Subcutaneous abdominal adipose tissue (tissue), 5 donors: ENCODE measurements around the gene PGBD1.

ENCODE experiments used
- H3K27ac ChIP-seq: one replicate; pipeline ENCODE4 v1.7.0; 2013; ENCODE audit warnings: low read depth, mild to moderate bottlenecking, inconsistent platforms, low read length, moderate library complexity
- H3K27me3 ChIP-seq, 5 donors: one replicate each; pipeline ENCODE4 v1.7.0; 2013; ENCODE audit warnings: low read length in 5 of 5, inconsistent platforms in 1 of 5; ENCODE audit not compliant: control insufficient read depth in 5 of 5, insufficient read depth in 4 of 5
- H3K36me3 ChIP-seq, 5 donors: one replicate each; pipeline ENCODE4 v1.7.0; 2013; ENCODE audit warnings: low read length in 5 of 5; ENCODE audit not compliant: control insufficient read depth in 5 of 5, insufficient read depth in 5 of 5
- H3K4me1 ChIP-seq, 5 donors: one replicate each; pipeline ENCODE4 v1.7.0; 2013; ENCODE audit warnings: low read length in 5 of 5, mild to moderate bottlenecking in 3 of 5, moderate library complexity in 1 of 5; ENCODE audit not compliant: control insufficient read depth in 5 of 5, insufficient read depth in 5 of 5
- H3K4me3 ChIP-seq, 5 donors: one replicate each; pipeline ENCODE4 v1.7.0; 2013; ENCODE audit warnings: low read length in 5 of 5, low read depth in 1 of 5
- H3K9ac ChIP-seq, 5 donors: one replicate each; pipeline ENCODE4 v1.7.0; 2013; ENCODE audit warnings: low read length in 5 of 5, mild to moderate bottlenecking in 4 of 5, moderate library complexity in 3 of 5
- H3K9me3 ChIP-seq, 5 donors: one replicate each; pipeline ENCODE4 v1.7.0; 2013; ENCODE audit warnings: low read length in 5 of 5; ENCODE audit not compliant: control insufficient read depth in 5 of 5
- donor health status: healthy.
- donor health status: healthy.
- donor health status: healthy.
- donor health status: healthy.
- donor health status: healthy.

The PGBD1 gene

GRCh38 chr6:28251661-28252008 is 29.7 kb upstream of the PGBD1 start:
- Histone ChIP-seq H3K4me1 (peaks cover 2 to 30% (median 23%) of the 10 kb centered on the region in 5 donors), H3K27me3 (peaks cover 0 to 10% (median 0%) of the 10 kb centered on the region in 5 donors), H3K9me3 (no peaks in the 10 kb centered on the region), H3K9ac (peak overlapping the region; percentile 72 to 93 (median 80)), H3K36me3 (peaks cover 11 to 21% (median 16%) of the 10 kb centered on the region in 5 donors), H3K4me3 (peak overlapping the region; percentile 79 to 100 (median 99)), H3K27ac (peak overlapping the region; percentile 37)

GRCh38 chr6:28252009-28252975 is 29.1 kb upstream of the PGBD1 start, which contains the start of gene ZKSCAN4:
Gene ZKSCAN4 (minus strand): TSS chr6:28252269. CDS start chr6:28251980, 289 bp downstream.
- H3K36me3 ChIP-seq, result peaks cover 4 to 14% (median 10%) of the 10 kb centered on the region in 5 donors
- H3K9ac ChIP-seq, result peak within 1 kb of the TSS; percentile 72 to 93 (median 80)
- peak within 1 kb of the TSS; percentile 79 to 100 (median 99) for H3K4me3 ChIP-seq
- H3K27ac ChIP-seq, result peak within 1 kb of the TSS; percentile 40
- H3K27me3 ChIP-seq, result peaks cover 0 to 10% (median 0%) of the 10 kb centered on the region in 5 donors
- H3K4me1 ChIP-seq, result peaks cover 2 to 30% (median 23%) of the 10 kb centered on the region in 5 donors
- H3K9me3 ChIP-seq, result no peaks in the 10 kb centered on the region

DNA sequence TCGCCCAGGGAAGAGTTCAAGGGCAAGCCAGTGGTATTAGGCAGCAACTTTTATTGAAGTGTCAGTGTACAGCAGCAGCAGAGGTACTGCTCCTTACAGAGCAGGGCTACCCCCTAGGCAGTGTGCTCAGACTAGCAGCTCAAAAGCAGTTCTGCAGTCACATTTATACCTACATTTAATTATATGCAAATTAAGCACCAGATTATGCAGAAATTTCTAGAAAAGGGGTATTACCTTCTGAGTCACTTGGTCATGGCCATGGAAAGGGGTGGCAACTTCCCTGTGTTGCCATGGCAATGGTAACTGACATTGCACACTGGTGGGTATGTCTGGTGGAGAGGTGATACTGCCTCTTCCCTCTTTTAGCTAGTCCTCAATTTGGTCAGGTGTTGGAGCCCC is 27.3 kb upstream of the PGBD1 start:
- H3K9me3 ChIP-seq, result peaks cover 0 to 1% (median 0%) of the 10 kb centered on the region in 5 donors
- H3K4me3 ChIP-seq, result no peak overlapping the region
- H3K27me3 ChIP-seq, result peaks cover 0 to 10% (median 0%) of the 10 kb centered on the region in 5 donors
- H3K4me1 ChIP-seq, result peaks cover 2 to 36% (median 29%) of the 10 kb centered on the region in 5 donors
- no peaks in the 10 kb centered on the region for H3K36me3 ChIP-seq
- no peak overlapping the region for H3K27ac ChIP-seq
- no peak overlapping the region for H3K9ac ChIP-seq

DNA sequence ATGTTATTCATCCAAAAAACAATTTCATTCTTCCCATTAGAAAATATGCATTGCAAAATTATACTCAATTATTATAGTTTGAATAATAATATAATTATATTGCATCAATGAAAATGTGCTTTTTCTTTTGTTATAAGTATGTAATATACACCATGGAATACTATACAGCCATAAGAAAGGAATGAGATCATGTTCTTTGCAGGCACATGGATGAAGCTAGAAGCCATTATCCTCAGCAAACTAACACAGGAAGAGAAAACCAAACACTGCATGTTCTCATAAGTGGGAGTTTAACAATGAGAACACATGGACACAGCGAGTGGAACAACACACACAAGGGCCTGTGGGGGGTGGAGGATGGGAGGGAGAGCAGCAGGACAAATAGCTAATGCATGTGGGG is 24.3 kb upstream of the PGBD1 start:
- H3K9ac ChIP-seq, result no peak overlapping the region
- no peaks in the 10 kb centered on the region for H3K36me3 ChIP-seq
- peaks cover 4 to 28% (median 17%) of the 10 kb centered on the region in 5 donors for H3K9me3 ChIP-seq
- H3K4me1 ChIP-seq, result peaks cover 2 to 22% (median 21%) of the 10 kb centered on the region in 5 donors
- no peak overlapping the region for H3K4me3 ChIP-seq
- no peak overlapping the region for H3K27ac ChIP-seq
- H3K27me3 ChIP-seq, result peaks cover 0 to 10% (median 0%) of the 10 kb centered on the region in 5 donors

DNA sequence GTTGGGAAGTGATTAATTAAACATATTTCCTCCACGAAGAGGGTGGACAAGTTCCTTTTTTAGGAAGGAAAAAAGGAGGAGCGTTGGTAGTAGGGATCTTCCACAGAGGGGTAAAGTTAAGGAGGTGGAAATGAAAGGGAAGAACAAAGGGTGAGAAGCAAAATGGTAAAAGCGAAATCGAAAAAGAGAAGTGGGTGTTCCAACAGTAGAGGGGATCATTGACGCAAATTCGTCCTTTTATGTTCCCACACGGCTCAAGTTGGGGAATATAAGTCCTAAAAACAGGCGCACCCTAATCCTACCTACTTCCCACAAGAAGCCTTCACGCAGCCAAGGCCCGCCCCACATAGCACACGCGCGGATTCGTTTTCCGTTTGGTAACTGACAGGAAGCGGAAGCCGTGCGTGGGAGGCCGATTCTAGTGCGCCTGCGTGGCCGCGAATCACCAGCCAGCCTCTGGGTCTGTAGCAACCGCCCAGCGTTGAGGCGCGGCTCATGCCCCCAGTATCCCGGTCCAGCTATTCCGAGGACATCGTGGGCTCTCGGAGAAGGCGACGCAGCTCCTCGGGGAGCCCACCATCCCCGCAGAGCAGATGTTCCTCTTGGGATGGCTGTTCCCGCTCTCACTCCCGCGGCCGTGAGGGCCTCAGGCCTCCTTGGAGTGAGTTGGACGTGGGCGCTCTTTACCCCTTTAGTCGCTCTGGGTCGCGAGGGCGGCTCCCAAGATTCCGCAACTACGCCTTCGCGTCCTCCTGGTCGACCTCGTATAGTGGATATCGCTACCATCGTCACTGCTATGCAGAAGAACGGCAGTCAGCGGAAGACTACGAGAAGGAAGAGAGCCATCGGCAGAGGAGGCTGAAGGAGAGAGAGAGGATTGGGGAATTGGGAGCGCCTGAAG is 22.2 kb upstream of the PGBD1 start, which contains the start of gene NKAPL:
Gene NKAPL, plus strand, starts transcription at position 421 of the 901 bp plus-strand sequence. Its CDS starts 75 bp downstream, at position 496.
- Histone ChIP-seq H3K4me1 (peaks cover 0 to 14% (median 13%) of the 10 kb centered on the region in 5 donors), H3K27me3 (peaks cover 0 to 10% (median 0%) of the 10 kb centered on the region in 5 donors), H3K9me3 (peaks cover 4 to 30% (median 17%) of the 10 kb centered on the region in 5 donors), H3K36me3 (no peaks in the 10 kb centered on the region), H3K27ac (no peak within 1 kb of the TSS), H3K4me3 (peak within 1 kb of the TSS; percentile 71 to 88 (median 78)), H3K9ac (peak within 1 kb of the TSS in 3 of 5 donors; percentile 17 to 55 (median 51))

- no peaks in the 10 kb centered on the region for H3K27me3 ChIP-seq
- H3K9ac ChIP-seq, result no peak overlapping the region
- H3K4me3 ChIP-seq, result no peak overlapping the region
- H3K4me1 ChIP-seq, result peaks cover 0 to 30% (median 24%) of the 10 kb centered on the region in 5 donors
- no peaks in the 10 kb centered on the region for H3K36me3 ChIP-seq
- H3K27ac ChIP-seq, result no peak overlapping the region
- peaks cover 4 to 30% (median 17%) of the 10 kb centered on the region in 5 donors for H3K9me3 ChIP-seq
Measured at GRCh38 chr6:28263922-28264321, 17.4 kb upstream of the PGBD1 start.

GRCh38 chr6:28264834-28265401 is 16.5 kb upstream of the PGBD1 start:
- H3K9me3 ChIP-seq, result peaks cover 4 to 23% (median 9%) of the 10 kb centered on the region in 5 donors
- no peaks in the 10 kb centered on the region for H3K27me3 ChIP-seq
- no peak overlapping the region for H3K27ac ChIP-seq
- H3K4me1 ChIP-seq, result peaks cover 0 to 22% (median 16%) of the 10 kb centered on the region in 5 donors
- H3K36me3 ChIP-seq, result no peaks in the 10 kb centered on the region
- no peak overlapping the region for H3K9ac ChIP-seq
- no peak overlapping the region for H3K4me3 ChIP-seq

GRCh38 chr6:28266563-28266961 is 14.8 kb upstream of the PGBD1 start:
- Histone ChIP-seq H3K36me3 (no peaks in the 10 kb centered on the region), H3K9ac (peak overlapping the region; percentile 64 to 96 (median 88)), H3K27ac (peak overlapping the region; percentile 57), H3K4me1 (peaks cover 0 to 22% (median 16%) of the 10 kb centered on the region in 5 donors), H3K4me3 (peak overlapping the region; percentile 87 to 96 (median 94)), H3K9me3 (peaks cover 0 to 7% (median 1%) of the 10 kb centered on the region in 5 donors), H3K27me3 (no peaks in the 10 kb centered on the region)
